ENCODE measurements around the gene MARCKSL1. TPM values are rescaled to one million over a fixed set of nuclear protein-coding genes. Genes with fewer than 3 reads are reported as not detected.
A peak's percentile ranks its signal among the peaks of the same experiment; 100 is the strongest.
"Not testable (repeated sequence)": the region's sequence is repeated elsewhere in the genome, so short reads cannot be mapped to it uniquely, and the experiment has no call there.

The MARCKSL1 gene
- total and polyA plus RNA-seq, 7 experiments from 2014 or later, result 22.2 to 222 (median 69.0) TPM

- DNase-seq (no peak), ATAC-seq (no peak)
- ChIA-PET POLR2A (interaction anchor here (1.9 to 7.7 kb wide), 4 partner anchors 13 to 35 kb away, joined by 6 to 155 read pairs (median 46); partner anchors contain the start of genes FAM167B and LCK), CTCF (interaction anchor here (0.8 kb wide), 1 partner anchor 46 kb away, joined by 3 read pairs; no protein-coding TSS in a partner anchor)
- intact Hi-C loops (cut with micrococcal nuclease), result no loop called here
- H3K36me3 Mint-ChIP-seq, result peaks cover 6 to 25% (median 13%) of the 10 kb centered on the region in 5 donors
- no peaks in the 10 kb centered on the region for H3K27me3 Mint-ChIP-seq
- Histone ChIP-seq H3K27ac (ENCODE audit: low read depth, low read length) (no peak overlapping the region), H3K27me3 (ENCODE audit: control insufficient read depth in 2 of 2, insufficient read depth in 2 of 2, low read length in 2 of 2) (no peaks in the 10 kb centered on the region), H3K9me3 (ENCODE audit: control insufficient read depth in 2 of 3, low read length in 3 of 3) (no peaks in the 10 kb centered on the region), H3K4me1 (ENCODE audit: control insufficient read depth in 2 of 2, insufficient read depth in 2 of 2, low read length in 2 of 2) (peaks cover 11 to 14% of the 10 kb centered on the region in 2 donors), H3K36me3 (ENCODE audit: control insufficient read depth in 2 of 3, insufficient read depth in 3 of 3, low read length in 3 of 3) (peaks cover 4 to 49% (median 7%) of the 10 kb centered on the region in 3 experiments), H3K4me3 (ENCODE audit: low read length) (no peak overlapping the region)
- peak overlapping the region in 7 of 9 donors; percentile 38 to 82 (median 55) for H3K27ac Mint-ChIP-seq
- no peaks in the 10 kb centered on the region for H3K9me3 Mint-ChIP-seq
- H3K4me1 Mint-ChIP-seq, result peaks cover 6 to 23% (median 15%) of the 10 kb centered on the region in 7 donors
- H3K4me3 Mint-ChIP-seq, result no peak overlapping the region
Measured at GRCh38 chr1:32286763-32287162, 49.3 kb downstream of the MARCKSL1 start.

- Mint-ChIP-seq H3K36me3 (peaks cover 6 to 25% (median 13%) of the 10 kb centered on the region in 5 donors), H3K27ac (peak overlapping the region in 7 of 9 donors; percentile 17 to 74 (median 28)), H3K9me3 (no peaks in the 10 kb centered on the region), H3K4me3 (no peak overlapping the region), H3K4me1 (peaks cover 0 to 12% (median 6%) of the 10 kb centered on the region in 7 donors), H3K27me3 (no peaks in the 10 kb centered on the region)
- no peaks in the 10 kb centered on the region for H3K9me3 ChIP-seq (ENCODE audit: control insufficient read depth in 2 of 3, low read length in 3 of 3)
- no peak overlapping the region for H3K27ac ChIP-seq (ENCODE audit: low read depth, low read length)
- no peak for DNase-seq
- intact Hi-C loops (cut with micrococcal nuclease), result no loop called here
- H3K4me1 ChIP-seq (ENCODE audit: control insufficient read depth in 2 of 2, insufficient read depth in 2 of 2, low read length in 2 of 2), result peaks cover 1 to 4% of the 10 kb centered on the region in 2 donors
- H3K4me3 ChIP-seq (ENCODE audit: low read length), result no peak overlapping the region
- ChIA-PET POLR2A (no interaction called here), CTCF (no interaction called here)
- peaks cover 7 to 59% (median 12%) of the 10 kb centered on the region in 3 experiments for H3K36me3 ChIP-seq (ENCODE audit: control insufficient read depth in 2 of 3, insufficient read depth in 3 of 3, low read length in 3 of 3)
- no peak for ATAC-seq
- H3K27me3 ChIP-seq (ENCODE audit: control insufficient read depth in 2 of 2, insufficient read depth in 2 of 2, low read length in 2 of 2), result no peaks in the 10 kb centered on the region
Measured at GRCh38 chr1:32285658-32286057, 50.4 kb downstream of the MARCKSL1 start.

GRCh38 chr1:32284777-32285176 lies 51.3 kb downstream of the MARCKSL1 start:
- H3K4me1 ChIP-seq (ENCODE audit: control insufficient read depth in 2 of 2, insufficient read depth in 2 of 2, low read length in 2 of 2); H3K27ac ChIP-seq (ENCODE audit: low read depth, low read length); H3K9me3 Mint-ChIP-seq; H3K4me3 Mint-ChIP-seq; H3K9me3 ChIP-seq (ENCODE audit: control insufficient read depth in 2 of 3, low read length in 3 of 3); H3K4me3 ChIP-seq (ENCODE audit: low read length); H3K27me3 ChIP-seq (ENCODE audit: control insufficient read depth in 2 of 2, insufficient read depth in 2 of 2, low read length in 2 of 2); DNase-seq; H3K27me3 Mint-ChIP-seq; CTCF ChIA-PET; POLR2A ChIA-PET; intact Hi-C loops (cut with micrococcal nuclease); H3K4me1 Mint-ChIP-seq; ATAC-seq: not testable (repeated sequence)
- H3K27ac Mint-ChIP-seq, result peak overlapping the region in 2 of 9 donors; percentile 14 to 51
- H3K36me3 Mint-ChIP-seq, result peaks cover 6 to 30% (median 13%) of the 10 kb centered on the region in 5 donors
- peaks cover 12 to 67% (median 19%) of the 10 kb centered on the region in 3 experiments for H3K36me3 ChIP-seq (ENCODE audit: control insufficient read depth in 2 of 3, insufficient read depth in 3 of 3, low read length in 3 of 3)

Other genes with a start within 250 kb of the MARCKSL1 start
- gene KPNA6, start 228.2 kb downstream of the MARCKSL1 start, total RNA-seq, result 10 to 100 TPM; 47.4 to 63.7 (median 51.6) TPM
- gene KPNA6, start 228.2 kb downstream of the MARCKSL1 start, polyA plus RNA-seq, result 10 to 100 TPM; 19.5 to 26.8 TPM
- gene TXLNA, start 156.6 kb downstream of the MARCKSL1 start, total RNA-seq, result 10 to 100 TPM; 16.7 to 83.3 (median 36.3) TPM
- gene TXLNA, start 156.6 kb downstream of the MARCKSL1 start, polyA plus RNA-seq, result 10 to 100 TPM; 20.4 to 31.4 TPM
- 10 to 100 TPM in 1 of 5 experiments, 1 to 10 TPM in 4; 6.2 to 39.0 (median 8.7) TPM for gene CCDC28B, start 135.6 kb downstream of the MARCKSL1 start, total RNA-seq
- 10 to 100 TPM; 11.7 to 16.1 TPM for gene CCDC28B, start 135.6 kb downstream of the MARCKSL1 start, polyA plus RNA-seq
- gene IQCC, start 130.6 kb downstream of the MARCKSL1 start, total RNA-seq, result 1 to 10 TPM; 2.3 to 4.6 (median 2.5) TPM
- gene IQCC, start 130.6 kb downstream of the MARCKSL1 start, polyA plus RNA-seq, result 1 to 10 TPM; 1.8 to 3.0 TPM
- not detected for gene DCDC2B, start 127.1 kb downstream of the MARCKSL1 start, total RNA-seq
- gene DCDC2B, start 127.1 kb downstream of the MARCKSL1 start, polyA plus RNA-seq, result under 1 TPM in 1 of 2 donors, not detected in 1; 0.25 TPM
- 10 to 100 TPM; 15.9 to 29.6 (median 21.4) TPM for gene TMEM234, start 113.9 kb downstream of the MARCKSL1 start, total RNA-seq
- 1 to 10 TPM; 5.9 to 6.1 TPM for gene TMEM234, start 113.9 kb downstream of the MARCKSL1 start, polyA plus RNA-seq
- gene EIF3I, start 113.8 kb downstream of the MARCKSL1 start, total RNA-seq, result 100 to 1,000 TPM in 3 of 5 experiments, 10 to 100 TPM in 2; 82.6 to 182 (median 104) TPM
- 100 to 1,000 TPM; 185 to 189 TPM for gene EIF3I, start 113.8 kb downstream of the MARCKSL1 start, polyA plus RNA-seq
- gene FAM167B, start 89.0 kb downstream of the MARCKSL1 start, total RNA-seq, result 1 to 10 TPM in 3 of 5 experiments, under 1 TPM in 2; 0.48 to 2.0 (median 1.4) TPM
- not detected for gene FAM167B, start 89.0 kb downstream of the MARCKSL1 start, polyA plus RNA-seq
- 100 to 1,000 TPM; 245 to 509 (median 469) TPM for gene LCK, start 85.0 kb downstream of the MARCKSL1 start, total RNA-seq
- 1,000 to 10,000 TPM in 1 of 2 donors, 100 to 1,000 TPM in 1; 897 to 1,109 TPM for gene LCK, start 85.0 kb downstream of the MARCKSL1 start, polyA plus RNA-seq
- gene HDAC1, start 44.1 kb downstream of the MARCKSL1 start, total RNA-seq, result 100 to 1,000 TPM in 4 of 5 experiments, 10 to 100 TPM in 1; 81.8 to 205 (median 174) TPM
- 100 to 1,000 TPM; 170 to 209 TPM for gene HDAC1, start 44.1 kb downstream of the MARCKSL1 start, polyA plus RNA-seq
- gene FAM229A, start 26.3 kb upstream of the MARCKSL1 start, total RNA-seq, result 10 to 100 TPM; 11.9 to 37.6 (median 27.7) TPM
- gene FAM229A, start 26.3 kb upstream of the MARCKSL1 start, polyA plus RNA-seq, result 1 to 10 TPM in 1 of 2 donors, under 1 TPM in 1; 0.32 to 2.5 TPM
- 1 to 10 TPM in 4 of 5 experiments, under 1 TPM in 1; 0.77 to 7.2 (median 2.7) TPM for gene TSSK3, start 26.3 kb upstream of the MARCKSL1 start, total RNA-seq
- gene TSSK3, start 26.3 kb upstream of the MARCKSL1 start, polyA plus RNA-seq, result 1 to 10 TPM in 1 of 2 donors, under 1 TPM in 1; 0.50 to 3.2 TPM
- gene BSDC1, start 58.2 kb upstream of the MARCKSL1 start, total RNA-seq, result 100 to 1,000 TPM in 4 of 5 experiments, 10 to 100 TPM in 1; 51.7 to 186 (median 121) TPM
- 10 to 100 TPM; 37.6 to 54.9 TPM for gene BSDC1, start 58.2 kb upstream of the MARCKSL1 start, polyA plus RNA-seq
- under 1 TPM in 1 of 5 experiments, not detected in 4; 0.02 TPM for gene ZBTB8B, start 128.8 kb upstream of the MARCKSL1 start, total RNA-seq
- gene ZBTB8B, start 128.8 kb upstream of the MARCKSL1 start, polyA plus RNA-seq, result not detected
- gene ZBTB8A, start 203.2 kb upstream of the MARCKSL1 start, total RNA-seq, result under 1 TPM in 1 of 5 experiments, not detected in 4; 0.07 TPM
- gene ZBTB8A, start 203.2 kb upstream of the MARCKSL1 start, polyA plus RNA-seq, result not detected

Measured in naive thymus-derived CD4-positive, alpha-beta T cell (primary cell).